Right forelimb (tissue), 1 donor: ENCODE data around the gene CATSPER4.

Experiments
- DNase-seq: peaks from one replicate; pipeline ENCODE4 v3.0.0-alpha.2; 2018

Gene CATSPER4

DNA sequence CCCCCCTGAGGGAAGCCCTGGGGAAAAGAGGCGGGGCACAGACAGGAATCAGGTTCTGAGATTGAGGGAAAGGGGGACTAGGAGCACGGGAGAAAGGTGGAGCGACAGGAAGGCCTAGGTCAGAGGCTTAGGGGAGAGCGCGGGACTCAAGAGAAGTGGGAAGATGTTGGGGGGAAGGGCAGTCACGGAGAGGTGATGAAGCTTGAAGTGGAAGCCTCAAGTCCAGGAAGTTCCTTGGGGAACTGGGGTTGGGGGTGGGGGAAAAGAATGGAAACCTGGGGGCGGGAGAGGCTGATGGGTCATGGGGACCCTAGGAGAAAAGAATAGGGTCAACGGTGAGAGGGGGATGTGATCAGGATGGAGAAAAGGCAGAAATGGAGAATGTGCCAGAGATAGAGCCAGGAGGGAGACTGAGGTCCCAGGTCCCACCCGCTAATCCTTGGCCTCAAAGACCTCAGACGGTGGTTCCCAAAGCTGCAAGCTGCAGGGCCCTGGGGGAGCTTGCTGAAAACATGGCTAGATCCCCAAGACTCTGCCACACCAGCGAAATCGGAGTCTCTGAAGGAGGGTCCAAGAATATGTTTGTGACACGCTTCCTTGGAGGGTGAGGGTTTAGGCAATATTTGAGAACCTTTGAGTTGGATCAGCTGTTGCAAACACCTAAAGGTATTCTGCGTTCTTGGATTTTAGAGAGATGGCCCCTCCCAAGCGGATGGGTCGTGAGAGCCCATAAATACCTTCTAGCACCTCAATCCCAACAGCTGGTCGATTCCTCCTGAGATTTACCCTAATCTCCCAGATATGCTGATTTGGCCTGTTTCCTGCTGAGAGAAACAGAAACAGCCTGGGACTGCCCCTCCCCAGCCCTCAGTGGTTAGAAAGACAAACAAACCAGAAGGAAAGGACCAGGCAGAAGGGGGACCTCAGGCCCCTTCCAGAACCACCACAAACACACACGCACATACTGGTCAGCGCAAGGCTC is 25.2 kb upstream of the CATSPER4 start:
- DNase-seq, result peak; percentile 35

DNA sequence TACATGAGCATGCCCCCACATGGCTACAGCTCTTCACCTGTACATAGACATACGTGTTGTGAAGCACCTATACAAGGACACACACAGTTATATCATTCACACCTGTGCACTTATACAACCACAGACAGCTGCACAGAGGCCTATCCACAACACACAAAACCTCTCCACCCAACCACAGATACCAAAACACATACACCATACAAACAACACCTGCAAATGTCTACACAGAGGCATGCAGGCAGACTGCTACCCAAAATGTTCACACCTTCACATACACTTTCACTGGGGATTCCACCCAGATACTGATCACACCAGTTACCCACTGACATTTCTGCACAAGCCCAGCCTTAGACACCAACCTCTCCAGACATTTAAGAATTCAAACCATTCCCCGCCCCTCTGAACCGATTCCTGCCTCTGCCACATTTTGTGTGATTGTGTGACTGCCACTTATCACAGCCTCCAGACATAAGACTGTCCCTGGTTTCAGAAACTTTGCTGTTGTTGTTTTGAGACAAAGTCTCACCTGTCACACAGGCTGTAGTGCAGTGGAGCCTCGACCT is 23.6 kb upstream of the CATSPER4 start:
- DNase-seq, result no peak

DNA sequence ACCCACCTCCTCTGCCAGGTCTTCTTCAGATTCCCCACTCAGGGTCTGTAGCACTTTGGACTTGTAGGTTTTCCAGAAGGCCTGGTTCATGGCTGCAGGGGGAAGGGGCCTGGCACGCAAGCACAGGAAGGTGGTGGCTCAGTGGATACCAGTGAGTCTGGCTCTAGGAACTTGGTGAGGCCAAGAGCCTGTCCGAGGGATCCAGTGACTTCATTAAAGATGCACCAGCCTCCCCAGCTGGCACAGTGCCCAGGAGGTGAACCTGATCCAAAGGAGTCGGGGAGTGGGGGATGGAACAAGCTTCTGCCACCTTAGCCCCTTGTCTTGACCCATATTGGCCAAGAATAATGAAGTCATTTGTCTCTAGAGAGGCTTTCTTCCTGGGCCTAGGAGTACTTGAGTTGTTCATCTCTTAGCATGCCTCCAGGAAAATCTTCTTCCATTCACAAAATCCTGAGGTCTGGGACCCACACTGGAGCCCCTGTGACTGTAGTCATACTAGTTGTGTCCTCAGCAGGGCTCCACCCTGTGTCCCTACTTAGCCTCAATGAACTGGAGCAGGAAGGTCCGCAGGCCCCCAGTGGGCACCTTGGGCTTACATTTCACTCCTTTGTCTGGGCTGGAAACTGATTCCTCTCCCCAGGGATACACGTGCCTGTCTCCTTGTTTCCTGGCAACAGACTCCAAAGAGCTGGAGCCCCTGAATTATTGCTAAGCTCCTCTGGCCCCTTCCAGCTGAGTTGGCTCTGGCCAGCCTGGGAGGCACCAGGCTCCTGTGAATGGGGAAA is 21.8 kb upstream of the CATSPER4 start, which contains the start of gene C1orf232:
C1orf232 (minus strand) TSS at position 554 of the 788 bp plus-strand sequence; CDS start at position 90, 464 bp downstream.
- no peak for DNase-seq

DNA sequence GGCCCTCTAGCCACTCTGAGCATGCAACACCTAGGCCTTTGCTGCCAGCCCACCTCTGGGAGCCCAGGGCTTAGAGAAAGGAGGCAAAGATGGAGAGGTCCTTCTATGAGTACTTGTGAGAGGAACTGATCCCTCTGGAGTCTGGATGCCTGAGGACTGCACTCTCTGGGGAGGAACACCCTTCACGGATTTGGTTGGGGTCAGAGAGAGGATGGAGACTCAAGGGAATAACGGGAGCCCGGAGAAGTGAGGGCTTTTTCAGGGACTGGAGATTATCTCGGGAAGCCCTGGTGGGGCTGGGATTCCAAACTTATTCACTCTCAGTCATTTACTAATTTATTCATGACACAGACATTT is 21.2 kb upstream of the CATSPER4 start:
- DNase-seq, result no peak

DNA sequence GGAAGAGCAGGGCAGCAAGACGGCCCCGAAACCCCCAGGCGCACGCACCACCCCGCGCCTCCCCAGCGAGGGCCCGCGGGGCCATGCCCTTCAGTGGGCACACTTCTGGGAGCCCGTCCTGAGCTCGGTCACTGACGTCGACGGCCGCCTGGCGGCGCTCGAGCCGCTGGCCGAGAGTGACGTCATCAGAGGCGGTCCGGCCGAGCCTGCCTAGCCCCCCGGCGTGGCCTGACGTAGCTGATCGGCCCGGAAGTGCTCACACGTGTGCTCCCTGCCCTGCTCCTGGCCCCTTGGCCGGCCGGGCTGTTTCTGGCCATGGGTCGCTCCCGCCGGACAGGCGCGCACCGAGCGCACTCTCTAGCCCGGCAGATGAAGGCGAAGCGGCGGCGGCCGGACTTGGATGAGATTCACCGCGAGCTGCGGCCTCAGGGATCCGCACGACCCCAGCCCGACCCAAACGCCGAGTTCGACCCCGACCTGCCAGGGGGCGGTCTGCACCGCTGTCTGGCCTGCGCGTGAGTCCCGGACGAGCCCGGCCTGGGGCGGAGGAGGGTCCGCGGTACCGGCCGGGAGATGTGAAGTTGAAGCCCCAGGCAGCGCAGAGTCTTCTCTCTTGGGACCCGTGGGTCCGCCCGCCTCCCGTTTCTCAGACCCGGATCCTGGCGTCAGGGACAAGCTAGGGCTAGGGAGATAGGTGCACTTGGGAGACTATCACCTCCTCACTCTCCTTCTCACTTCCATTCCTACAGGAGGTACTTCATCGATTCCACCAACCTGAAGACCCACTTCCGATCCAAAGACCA is 20.5 kb upstream of the CATSPER4 start, which contains the start of gene ZNF593:
ZNF593 (plus strand) TSS at position 240 of the 803 bp plus-strand sequence; CDS start at position 316, 76 bp downstream.
- peak; percentile 94 for DNase-seq

DNA sequence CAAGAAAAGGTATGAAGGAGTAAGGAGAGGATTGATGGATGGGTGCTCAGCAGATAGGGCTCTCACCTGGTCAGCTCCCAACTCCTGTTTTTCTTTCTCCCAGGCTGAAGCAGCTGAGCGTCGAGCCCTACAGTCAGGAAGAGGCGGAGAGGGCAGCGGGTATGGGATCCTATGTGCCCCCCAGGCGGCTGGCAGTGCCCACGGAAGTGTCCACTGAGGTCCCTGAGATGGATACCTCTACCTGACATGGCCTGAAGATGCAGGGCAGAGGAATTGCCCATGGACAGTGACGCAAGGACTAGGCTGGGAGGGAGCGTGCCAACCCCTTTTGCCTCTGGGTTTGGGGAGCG is 20.0 kb upstream of the CATSPER4 start:
- DNase-seq, result no peak

DNA sequence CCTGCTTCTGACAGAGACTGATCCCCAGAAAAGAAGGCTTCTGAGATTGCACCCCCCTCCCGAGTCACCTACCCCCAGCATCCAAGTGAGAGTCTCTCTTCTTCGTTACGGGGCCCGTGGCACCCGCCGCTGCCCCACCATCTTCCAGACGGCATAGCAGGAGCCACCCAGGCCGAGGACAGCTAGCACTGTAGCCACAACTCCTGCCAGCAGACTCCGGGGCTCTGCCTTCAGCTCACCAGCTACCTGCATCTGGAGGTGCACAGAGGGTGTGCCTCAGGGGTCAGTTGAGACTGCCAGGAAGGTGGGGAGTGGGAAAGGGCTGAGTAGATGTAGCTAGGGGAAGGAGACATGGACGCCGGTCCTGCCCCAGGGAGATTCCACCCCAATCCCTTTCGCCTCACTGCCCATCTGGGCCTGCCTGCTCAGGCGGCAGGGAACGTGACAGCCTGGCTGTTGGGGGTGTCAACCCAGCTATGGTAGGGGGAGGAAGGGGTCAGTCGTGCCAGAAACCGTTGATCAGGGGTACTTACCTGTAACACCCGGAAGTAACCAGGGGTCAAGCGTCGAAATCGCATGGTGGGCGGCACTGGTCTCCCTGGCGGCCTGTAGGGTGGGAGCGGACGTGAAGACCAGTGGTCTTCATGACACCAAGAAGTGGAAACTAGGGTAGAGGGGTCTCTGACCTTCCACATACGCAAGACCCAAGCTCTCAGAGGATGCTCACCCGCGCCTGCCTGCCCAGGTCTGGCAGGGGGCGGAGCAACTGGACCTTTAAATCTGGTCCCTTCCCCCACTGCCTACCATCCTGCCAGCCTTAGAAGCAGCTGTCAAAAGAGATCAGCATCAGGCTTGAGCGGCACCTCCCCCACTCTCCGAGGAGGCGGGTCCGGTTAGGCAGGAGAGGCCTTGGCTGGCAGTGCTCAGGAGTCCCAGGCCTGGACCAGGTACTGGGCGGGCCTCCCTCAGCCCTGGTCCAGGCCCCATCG is 19.0 kb upstream of the CATSPER4 start, which contains the start of gene ZNF593OS:
ZNF593OS (minus strand) TSS at position 749 of the 989 bp plus-strand sequence; CDS start at position 578, 171 bp downstream.
- no peak for DNase-seq

DNA sequence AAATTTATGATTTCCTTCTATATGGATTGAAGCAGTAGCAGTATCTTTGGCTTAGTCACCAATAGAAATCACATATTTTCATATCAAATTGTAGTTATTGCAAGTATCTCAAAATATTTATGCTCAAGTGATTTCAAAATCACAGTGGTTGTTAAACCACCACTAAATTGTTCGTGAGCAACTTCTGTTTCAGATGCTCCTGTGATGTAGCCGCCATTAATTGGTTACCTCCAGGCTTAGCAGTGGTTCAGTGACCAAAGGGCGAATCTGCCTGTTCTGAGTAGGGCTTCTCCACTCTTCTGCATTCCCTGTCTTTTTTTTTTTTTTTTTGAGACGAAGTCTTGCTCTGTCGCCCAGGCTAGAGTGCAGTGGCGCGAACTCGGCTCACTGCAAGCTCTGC is 15.1 kb upstream of the CATSPER4 start:
- no peak for DNase-seq

DNA sequence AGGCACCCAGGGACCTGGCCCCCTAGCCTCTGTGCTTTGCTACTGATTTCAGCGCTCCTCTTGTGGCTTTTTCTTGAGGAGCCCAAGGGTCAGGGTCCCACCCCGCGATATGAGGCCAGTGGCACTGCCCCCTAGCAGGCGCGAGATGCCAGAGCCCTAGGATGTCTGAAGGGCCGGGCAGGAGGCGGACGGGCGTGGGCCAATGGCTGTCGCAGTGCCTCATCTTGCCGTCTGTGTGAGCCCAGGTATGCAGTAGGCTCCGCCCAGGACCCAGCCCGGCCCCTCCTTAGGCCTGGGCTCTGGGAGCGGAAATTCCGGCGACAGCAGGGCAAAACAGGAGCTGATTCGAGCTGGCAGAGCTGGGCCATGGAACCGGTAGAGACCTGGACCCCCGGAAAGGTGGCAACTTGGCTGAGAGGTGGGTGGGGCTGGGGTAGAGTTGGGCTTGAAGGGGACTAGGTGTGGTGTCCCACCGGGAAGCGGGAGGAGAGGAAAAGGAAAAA is 13.2 kb upstream of the CATSPER4 start, which contains the start of gene CNKSR1:
CNKSR1 (plus strand) TSS at position 310 of the 503 bp plus-strand sequence; CDS start at position 367, 57 bp downstream.
- DNase-seq, result no peak

DNA sequence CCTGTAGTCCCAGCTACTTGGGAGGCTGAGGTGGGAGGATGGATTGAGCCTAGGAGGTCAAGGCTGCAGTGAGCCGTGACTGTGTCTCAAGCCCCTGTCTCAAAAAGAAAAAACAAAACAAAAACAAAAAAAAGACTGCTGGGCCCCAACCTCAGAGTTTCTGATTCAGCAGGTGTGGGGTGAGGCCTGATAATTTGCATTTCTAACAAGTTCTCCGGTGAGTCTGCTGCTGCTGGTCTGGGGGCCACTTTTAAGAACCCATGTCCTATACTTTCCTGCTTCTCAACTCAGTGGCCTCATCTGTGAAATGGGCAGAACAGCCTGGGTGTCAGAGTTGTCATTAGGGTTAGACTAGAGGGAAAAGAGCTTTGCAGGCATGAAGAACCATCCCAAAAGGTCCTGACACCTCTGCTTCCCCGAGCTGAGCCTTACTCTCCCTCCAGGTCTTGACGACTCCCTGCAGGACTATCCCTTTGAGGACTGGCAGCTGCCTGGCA is 10.3 kb upstream of the CATSPER4 start:
- no peak for DNase-seq

DNA sequence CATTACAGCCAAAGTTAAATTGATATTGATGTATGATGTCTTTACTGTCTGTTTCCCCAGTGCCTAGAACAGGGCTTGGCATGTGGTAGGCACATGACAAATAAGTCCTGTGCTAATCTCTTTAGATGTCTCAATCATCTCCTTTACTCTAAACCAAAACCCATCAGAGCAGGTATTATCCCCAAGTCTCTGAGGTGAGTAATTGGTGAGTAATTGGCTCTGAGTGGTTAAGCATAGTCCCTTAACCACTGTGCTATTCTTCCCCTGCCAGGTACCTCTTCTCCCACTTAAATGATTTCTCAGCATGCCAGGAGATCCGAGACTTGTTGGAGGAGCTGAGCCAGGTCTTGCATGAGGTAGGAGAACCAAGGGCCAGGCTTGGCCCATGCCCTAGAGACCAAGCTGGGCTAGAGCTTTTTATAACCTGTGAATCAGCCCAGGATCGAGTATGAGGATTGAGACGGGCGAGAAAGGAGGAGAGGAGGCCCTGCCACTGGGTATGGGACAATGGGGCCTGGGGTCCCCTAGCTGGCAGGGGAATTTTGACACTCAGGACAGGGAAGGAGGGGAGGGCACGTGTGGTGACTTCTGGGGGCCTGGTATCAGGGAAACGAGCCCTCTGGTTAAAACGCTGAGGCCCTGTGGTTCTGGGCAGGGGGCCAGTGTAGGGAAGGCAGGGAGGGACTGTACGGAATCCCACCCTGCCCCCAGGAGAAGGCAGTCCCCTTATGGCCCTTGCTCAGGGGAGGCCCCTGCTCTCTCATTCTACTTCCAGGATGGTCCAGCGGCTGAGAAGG is 8.6 kb upstream of the CATSPER4 start:
- no peak for DNase-seq

DNA sequence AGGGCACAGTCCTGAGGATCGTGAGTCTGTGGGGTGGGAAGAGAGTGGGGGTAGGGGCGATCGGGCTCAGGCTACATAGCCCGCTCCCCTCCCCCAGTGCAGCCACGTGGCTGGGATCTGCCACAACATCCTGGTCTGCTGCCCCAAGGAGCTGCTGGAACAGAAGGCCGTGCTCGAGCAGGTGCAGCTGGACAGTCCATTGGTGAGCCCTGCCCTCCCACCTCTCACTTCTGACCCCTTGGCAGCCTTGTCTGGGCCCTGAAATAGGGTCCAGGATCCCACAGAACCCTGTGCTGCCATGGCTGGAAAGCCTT is 8.1 kb upstream of the CATSPER4 start:
- DNase-seq, result no peak

DNA sequence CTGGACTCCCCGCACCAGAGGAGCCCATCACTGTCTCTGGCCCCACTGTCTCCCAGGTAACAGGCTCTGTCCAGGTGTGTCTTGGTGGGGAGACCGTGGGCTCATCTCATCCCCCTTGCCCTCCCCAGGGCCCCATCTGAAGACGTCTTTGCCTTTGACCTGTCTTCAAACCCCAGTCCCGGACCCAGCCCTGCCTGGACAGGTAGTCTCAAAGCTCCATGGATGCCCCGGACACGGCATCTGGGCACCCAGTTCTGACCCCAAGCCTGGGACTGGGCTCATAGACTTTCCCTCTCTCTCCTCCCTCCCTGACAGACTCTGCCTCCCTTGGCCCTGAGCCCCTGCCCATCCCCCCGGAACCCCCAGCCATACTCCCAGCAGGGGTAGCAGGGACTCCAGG is 6.3 kb upstream of the CATSPER4 start:
- no peak for DNase-seq

DNA sequence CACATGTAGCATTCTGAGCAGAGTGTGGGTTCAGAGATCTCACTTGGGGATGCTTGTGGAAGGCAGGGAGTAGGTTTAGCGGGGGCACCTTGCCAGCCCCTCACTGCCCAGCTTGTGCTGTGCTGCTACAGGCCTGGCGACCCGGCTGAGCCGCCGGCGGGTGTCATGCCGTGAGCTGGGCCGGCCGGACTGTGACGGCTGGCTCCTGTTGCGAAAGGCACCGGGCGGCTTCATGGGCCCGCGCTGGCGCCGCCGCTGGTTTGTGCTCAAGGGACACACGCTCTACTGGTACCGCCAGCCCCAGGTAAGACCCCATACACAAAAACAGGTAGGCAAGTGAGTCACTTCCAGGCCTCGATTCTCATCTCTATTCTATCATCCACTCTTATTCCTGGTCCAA is 5.5 kb upstream of the CATSPER4 start:
- DNase-seq, result no peak

DNA sequence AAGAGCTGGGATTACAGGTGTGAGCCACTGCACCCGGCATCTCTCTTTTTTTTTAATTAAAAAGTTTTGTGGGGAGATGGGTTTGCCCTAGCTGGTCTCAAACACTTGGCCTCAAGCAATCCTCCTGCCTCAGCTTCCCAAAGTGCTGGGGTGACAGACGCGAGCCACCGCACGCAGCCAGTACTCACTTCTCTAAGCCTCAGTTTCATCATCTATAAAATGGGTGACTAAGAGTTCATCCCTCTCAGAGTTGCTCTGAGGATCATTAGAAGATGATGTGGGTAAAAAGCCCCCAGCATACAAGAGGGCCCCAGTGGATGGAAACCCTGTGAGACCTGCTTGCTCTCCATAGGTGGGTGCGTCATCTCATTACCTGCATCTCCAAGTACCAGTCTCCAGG is 2.5 kb upstream of the CATSPER4 start:
- no peak for DNase-seq

DNA sequence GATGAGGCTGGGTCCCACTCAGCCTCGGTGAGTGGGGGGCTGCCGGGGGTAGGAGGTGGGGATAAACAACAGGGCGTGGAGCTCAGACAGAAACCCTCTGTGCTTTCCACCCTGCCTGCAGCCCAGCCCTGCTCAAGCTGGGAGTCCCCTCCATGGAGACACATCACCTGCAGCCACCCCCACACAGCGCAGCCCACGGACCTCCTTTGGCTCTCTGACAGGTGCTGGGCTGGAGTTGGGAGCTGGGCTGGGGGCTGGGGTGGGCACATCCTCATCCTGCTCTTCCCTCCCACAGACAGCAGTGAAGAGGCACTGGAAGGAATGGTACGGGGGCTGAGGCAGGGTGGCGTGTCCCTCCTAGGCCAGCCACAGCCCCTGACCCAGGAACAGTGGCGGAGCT is 1.9 kb upstream of the CATSPER4 start:
- DNase-seq, result no peak

DNA sequence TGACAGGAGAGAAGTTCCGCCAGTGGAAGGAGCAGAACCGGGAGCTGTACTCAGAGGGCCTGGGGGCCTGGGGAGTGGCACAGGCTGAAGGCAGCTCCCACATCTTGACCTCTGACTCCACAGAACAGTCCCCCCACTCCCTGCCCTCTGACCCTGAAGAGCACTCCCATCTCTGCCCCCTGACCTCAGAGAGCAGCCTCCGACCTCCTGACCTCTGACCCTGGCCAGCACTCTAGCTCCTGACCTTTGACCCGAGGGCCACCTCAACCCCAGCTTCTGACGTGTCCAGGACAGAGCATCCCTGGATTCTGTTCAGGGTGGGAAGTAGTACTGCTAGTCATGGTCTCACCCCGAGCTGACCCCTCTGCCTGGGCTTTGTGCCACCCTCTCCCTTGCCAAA is 1.1 kb upstream of the CATSPER4 start:
- no peak for DNase-seq

DNA sequence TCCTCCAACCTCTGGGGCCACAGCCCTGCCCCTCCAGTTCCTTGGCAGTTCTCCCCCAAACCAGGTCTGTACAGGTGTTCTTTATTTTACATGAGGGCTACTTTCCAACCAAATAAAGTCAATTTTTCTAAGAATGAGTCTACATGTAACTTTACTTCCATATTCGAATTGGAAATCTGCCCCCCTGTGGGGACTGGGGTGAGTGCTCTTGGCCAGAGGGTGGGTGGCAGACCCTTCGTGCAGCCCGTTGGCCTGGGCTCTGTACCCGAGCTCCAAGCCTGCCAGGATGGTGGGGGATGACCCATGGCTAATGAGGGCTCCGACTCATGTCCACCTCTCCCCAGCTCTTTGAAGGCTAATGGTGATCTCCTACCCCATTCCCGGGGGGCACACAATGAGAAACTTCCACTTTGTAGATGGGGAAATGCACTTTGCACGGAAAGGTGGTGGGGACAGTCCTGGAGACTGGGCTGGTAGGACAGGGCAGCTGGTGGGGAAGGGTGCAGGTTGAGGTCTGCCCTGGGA is 589 bp upstream of the CATSPER4 start:
- DNase-seq, result no peak

DNA sequence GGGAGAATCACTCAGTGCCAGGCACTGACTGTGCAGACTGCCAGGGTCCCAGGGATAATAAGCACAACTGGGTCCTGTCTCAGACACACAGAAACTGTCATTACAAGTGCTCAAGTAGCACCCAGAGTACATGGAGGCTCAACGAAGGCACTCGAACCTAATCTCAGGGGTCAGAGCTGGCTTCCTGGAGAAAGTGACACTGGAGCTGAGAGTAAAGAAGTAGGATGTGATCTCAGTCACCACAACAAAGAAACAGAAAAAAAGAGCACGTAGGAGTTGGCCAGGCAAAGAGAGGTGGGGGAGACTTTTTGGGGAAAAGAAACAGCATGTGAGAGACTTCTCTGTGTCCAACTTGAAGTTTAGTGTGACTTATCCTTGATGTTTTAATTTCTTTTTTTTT is 1.3 kb downstream of the CATSPER4 start:
- no peak for DNase-seq

DNA sequence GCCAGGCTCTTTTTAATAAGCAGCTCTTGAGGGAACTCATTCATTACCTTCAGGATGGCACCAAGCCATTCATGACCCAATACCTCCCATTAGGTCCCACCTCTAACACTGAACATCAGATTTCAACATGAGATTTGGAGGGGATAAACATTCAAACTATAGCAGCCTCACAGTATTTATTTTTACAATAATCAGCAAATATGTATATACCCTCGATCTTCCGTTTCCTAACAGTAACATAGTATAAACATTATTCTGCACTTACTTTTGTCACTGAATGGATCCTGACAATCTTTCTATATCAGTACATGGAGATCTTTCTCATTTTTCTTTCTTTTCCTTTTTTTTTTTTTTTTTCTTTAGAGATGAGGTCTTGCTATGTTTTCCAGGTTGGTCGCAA is 5.4 kb downstream of the CATSPER4 start:
- DNase-seq, result no peak
